Measurements from ENCODE around the gene RC3H1.
"Not testable (repeated sequence)": the region's sequence is repeated elsewhere in the genome, so short reads cannot be mapped to it uniquely, and the experiment has no call there.

Gene RC3H1, protein sequence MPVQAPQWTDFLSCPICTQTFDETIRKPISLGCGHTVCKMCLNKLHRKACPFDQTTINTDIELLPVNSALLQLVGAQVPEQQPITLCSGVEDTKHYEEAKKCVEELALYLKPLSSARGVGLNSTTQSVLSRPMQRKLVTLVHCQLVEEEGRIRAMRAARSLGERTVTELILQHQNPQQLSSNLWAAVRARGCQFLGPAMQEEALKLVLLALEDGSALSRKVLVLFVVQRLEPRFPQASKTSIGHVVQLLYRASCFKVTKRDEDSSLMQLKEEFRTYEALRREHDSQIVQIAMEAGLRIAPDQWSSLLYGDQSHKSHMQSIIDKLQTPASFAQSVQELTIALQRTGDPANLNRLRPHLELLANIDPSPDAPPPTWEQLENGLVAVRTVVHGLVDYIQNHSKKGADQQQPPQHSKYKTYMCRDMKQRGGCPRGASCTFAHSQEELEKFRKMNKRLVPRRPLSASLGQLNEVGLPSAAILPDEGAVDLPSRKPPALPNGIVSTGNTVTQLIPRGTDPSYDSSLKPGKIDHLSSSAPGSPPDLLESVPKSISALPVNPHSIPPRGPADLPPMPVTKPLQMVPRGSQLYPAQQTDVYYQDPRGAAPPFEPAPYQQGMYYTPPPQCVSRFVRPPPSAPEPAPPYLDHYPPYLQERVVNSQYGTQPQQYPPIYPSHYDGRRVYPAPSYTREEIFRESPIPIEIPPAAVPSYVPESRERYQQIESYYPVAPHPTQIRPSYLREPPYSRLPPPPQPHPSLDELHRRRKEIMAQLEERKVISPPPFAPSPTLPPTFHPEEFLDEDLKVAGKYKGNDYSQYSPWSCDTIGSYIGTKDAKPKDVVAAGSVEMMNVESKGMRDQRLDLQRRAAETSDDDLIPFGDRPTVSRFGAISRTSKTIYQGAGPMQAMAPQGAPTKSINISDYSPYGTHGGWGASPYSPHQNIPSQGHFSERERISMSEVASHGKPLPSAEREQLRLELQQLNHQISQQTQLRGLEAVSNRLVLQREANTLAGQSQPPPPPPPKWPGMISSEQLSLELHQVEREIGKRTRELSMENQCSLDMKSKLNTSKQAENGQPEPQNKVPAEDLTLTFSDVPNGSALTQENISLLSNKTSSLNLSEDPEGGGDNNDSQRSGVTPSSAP

DNA sequence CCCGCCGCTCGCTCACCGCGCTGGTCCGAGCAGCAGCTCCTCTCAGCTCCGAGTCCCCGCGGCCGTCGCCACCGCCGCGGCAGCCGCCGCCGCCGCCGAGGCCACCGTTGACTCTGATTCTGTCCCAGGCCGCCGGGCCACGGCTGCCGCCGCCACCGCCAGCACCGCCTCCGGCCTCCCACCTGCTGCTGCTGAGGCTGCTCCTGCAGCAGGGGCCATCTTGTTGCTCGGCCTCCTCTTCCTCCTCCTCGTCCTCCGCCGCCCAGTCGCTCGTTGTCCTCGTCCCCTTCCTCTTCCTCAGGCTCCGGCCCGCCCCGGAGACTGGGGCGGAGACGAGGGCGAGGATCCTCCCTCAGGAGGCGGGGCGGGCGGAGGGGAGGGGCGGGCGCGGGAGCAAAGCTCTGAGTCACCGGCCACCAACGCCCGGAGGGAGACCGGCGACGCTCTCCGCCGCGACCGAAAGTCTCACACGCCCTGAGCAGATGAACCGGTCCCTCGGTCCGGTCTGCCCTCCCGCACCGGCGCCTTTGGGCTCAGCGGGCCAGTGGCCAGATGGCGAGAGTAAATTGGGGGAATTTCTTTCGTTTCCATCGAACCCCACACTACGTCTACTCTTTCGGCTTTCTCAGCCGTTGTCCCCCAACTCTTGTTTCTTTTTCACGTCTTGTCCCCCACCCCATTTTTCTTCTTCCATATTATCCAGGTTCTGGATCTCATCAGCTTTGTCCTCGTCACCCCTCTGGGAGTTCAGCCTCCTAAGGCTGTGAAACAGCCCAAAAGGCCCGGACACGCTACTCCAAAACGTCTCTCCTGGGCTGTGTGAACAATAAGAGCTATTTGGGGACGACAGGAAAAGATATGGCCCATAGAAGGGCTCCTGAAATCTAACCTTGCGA lies at the start of gene RC3H1:
Gene RC3H1, minus strand, starts transcription at position 278 of the 896 bp plus-strand sequence. CDS start 29,372 bp downstream, outside the sequence.
- peak; percentile 97 for DNase-seq

DNA sequence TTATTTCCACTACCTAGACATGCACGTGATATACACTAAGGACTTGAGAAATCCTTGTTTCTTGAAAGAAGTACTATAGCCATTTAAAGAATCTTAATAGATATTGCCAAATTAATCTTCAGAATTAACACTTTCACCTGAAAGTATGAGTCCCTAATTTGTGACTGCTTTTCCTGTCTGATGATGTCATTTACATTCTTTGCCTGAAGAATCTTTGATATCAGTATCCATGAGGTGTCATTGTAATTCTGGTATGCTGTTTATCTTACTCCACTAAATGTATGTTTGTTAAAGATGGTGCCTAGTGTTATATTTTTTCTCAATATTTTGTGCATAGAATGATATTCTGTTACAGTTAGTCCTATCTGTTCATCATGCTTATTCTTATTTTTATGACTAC lies 48.5 kb upstream of the RC3H1 start:
- no peak for DNase-seq

- no peak for DNase-seq
These were observed 45.8 kb upstream of the RC3H1 start for GRCh38 chr1:174068000-174068399.

GRCh38 chr1:174060090-174060489 lies 37.9 kb upstream of the RC3H1 start:
- DNase-seq = no peak

DNA sequence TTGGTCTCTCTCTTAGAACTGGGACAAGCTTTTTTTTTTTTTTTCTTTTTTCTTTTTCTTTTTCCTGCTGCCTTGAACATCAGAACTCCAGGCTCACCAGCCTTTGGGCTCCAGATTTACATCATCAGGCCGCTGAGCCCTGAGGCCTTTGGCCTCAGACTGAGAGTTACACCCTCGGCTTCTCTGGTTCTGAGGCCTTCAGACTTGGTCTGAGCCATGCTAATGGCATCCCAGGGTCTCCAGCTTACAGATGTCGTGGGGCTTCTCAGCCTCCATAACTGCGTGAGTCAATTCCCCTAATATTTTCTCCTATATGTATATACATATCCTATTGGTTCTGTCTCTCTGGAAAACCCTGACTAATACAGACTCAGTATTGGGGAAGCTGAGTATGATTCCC lies 36.5 kb upstream of the RC3H1 start:
- DNase-seq = no peak

- not testable (repeated sequence) for DNase-seq
These were observed 34.5 kb upstream of the RC3H1 start for GRCh38 chr1:174056609-174057008.

GRCh38 chr1:174055797-174056196 lies 33.6 kb upstream of the RC3H1 start:
- not testable (repeated sequence) for DNase-seq

DNA sequence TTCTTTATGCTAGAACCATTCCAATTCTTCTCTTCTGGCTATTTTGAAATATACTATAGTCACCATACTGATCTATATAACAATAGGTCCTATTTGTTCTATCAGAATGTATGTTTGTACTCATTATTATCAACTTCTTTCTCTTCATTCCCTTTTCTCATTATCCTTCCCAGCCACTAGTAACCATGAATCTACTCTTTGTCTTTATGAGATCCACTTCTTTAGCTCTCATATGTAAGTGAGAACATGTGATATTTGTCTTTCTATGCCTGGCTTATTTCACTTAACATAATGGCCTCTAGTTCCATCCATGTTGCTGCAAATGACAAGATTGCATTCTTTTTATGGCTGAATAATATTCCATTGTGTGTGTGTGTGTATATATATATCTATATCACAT lies 31.7 kb upstream of the RC3H1 start:
- no peak for DNase-seq

GRCh38 chr1:174052621-174053020 lies 30.5 kb upstream of the RC3H1 start:
- DNase-seq = no peak

DNA sequence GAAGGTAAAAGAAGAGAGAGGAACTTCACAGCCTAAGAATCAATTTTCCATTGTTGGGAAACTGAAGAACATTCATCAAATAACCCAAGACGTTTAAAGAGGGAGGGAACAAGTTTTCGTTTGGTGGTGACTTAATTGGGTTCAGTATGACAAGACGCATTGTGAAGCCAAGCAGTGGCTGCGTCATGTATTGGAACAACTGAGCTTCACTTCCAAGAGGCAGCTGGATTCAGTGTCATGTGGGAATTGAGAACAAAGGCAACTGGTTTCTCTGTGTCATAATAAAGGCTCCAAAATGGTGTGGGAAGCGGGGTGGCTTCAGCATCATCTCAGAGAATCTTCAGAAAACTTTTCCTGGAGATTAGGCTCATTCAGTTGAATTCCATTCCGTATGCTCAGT lies 29.8 kb upstream of the RC3H1 start:
- DNase-seq = no peak

DNA sequence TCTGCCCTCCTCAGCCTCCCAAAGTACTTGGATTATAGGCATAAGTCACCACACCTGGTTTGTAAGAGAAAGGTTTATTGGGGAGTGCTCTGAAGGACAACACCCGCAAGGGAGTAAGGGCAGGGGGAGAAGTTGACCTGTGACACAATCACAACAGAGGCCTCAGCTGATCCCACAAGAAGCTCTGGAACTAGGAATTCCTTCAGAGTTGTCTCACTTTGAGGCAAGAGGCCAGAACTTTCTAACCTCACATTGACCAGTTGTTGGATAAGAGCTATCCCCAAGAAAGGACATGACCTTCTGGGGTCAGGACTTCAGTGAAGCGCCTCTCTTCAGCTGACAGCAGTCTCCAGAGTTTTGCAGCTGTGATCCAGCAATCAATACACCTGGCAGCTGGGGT lies 27.4 kb upstream of the RC3H1 start:
- DNase-seq = no peak

DNA sequence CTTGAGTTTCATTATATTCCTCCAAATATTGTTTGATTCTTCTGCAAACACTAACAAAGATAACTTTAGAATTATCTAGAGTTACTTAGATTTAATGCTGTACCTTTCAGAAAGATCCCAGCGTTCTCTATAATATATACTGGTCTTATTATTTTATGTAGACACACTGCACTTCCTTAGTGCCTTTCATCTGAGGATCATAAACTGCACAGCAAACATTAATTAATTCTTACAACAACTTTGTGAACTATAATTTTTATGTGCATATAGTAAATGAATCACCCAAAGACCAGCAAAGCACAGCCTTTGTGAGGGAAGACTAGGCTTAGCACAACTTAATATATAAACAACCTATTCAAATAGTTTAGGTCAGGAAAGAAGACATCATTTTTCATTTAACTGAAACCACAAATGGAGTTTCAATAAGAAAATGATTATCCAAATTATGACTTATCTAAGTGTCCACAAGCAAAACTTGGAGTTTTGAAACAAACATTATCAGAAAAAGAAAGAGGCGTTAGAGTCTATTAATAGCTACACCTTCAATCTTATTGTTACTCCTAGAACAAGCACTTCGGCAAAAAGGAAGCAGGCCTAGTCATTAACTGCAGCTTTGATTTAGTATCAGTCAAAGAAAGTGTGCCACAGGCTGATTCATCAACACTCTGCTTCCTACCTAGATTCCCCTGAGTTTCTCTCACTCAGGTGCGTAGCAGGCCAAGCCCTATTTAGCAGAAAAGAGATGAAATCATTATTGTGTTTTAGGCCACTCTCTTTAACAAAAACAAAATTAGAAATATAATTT lies 22.5 kb upstream of the RC3H1 start:
- DNase-seq = no peak

- not testable (repeated sequence) for DNase-seq
These were observed 20.4 kb upstream of the RC3H1 start for GRCh38 chr1:174042509-174042908.

DNA sequence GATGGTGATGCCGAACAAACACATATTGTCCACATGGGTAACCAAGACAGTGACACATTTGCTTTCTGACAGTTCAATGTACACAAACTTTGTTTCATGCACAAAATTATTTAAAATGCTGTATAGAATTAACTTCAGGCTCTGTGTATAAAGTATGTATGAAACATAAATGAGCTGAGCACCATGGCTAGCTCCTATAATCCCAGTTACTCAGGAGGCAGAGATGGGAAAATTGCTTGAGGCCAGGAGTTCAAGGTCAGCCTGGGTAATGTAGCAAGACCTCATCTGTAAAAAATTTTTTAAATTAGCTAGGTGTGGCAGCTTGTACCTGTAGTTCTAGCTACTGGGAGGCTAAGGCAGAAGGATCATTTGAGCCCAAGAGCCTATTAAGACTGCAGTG lies 19.2 kb upstream of the RC3H1 start:
- DNase-seq = no peak

DNA sequence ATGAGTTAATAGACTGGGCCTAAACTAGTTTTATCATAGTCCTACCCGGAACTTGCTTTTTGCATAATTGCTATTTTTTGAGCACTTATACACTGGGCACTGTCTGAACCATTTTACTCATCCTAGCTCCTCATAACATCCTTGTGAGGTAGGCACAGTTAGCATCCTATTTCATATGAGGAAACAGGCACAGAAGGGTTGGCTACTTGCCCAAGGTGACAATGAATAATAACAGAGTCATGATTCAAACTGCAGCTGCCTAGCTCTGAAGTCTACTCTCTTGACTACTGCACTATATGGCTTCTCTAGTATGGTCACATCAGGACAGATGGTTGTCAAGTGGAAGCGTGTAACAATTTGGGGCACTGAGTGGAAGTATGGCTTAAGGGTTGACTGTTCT lies 18.2 kb upstream of the RC3H1 start:
- DNase-seq = peak; percentile 11

DNA sequence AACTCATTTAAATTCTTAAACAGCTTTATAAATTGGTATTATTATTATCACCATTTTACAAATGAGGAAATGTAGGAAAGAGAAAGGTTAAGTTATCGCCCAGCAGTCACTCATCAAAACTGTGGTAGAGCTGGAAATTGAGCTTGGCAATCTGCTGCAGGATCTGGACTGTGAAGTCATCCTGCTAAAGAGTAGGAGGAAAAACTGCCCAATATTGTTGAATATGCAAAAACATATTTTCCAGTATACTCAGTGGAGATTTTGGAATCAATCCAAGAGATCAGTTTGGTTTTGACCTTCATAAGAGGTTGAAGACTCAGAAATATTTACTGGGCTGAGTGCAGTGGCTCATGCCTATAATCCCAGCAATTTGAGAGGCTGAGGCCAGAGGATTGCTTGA lies 16.9 kb upstream of the RC3H1 start:
- DNase-seq = peak; percentile 9

DNA sequence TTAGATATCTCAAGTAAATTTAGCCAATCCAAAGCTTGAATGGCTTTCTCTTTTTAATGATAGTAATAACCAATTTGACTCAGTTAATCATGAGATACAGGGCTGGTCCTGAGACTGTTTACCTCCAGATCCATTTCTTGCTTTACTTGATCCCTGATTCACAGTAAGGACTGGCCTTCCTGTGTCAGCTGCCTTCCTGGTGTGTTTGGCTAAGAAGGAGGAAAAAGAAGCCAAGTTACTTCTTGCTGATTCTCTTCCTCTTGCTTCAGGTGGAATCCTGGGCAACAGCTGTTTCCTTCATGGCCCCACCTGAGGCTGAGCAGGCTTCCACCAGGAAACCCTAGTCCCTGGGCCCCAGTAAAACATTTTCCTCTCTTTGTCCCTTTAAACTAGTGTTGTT lies 14.6 kb upstream of the RC3H1 start:
- DNase-seq = no peak

- no peak for DNase-seq
These were observed 14.0 kb upstream of the RC3H1 start for GRCh38 chr1:174036204-174036603.

- no peak for DNase-seq
These were observed 10.6 kb upstream of the RC3H1 start for GRCh38 chr1:174032671-174033222.

DNA sequence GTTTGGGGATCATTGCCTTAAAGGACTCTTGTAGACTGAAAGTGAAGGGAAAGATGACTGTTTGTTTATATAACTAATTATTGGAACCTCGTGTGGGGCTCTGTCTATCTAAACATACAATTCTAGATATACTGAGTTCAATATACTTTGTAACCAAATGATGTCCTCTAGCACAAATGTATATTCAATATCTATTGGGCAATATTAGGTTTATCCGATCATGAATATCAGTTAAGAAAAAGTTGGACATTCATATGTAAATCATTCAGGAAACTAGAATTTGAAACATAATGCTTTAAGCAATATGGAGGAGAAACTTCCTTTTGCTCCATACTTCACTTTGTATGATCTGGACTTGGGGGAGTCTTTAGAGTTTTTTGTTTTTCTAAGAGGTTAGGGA lies 8.9 kb upstream of the RC3H1 start:
- no peak for DNase-seq

- DNase-seq = no peak
These were observed 6.3 kb upstream of the RC3H1 start for GRCh38 chr1:174028495-174028894.

Measured in suppressor macrophage treated with lipopolysaccharide for 4 hours (primary cell).